Spleen (tissue), 11 donors: Measurements from ENCODE around the gene ADGRL3. TPM values are rescaled to one million over a fixed set of nuclear protein-coding genes. Genes with fewer than 3 reads are reported as not detected.

Experiments used
- DNase-seq: peaks from one replicate; pipeline ENCODE4 v3.0.0-alpha.2; 2020
- H3K27ac ChIP-seq, 8 donors: fragments of 200-600 bp; sonication (generic) in 7 of 8; 1 replicate in 4 of 8; 2 replicates in 4 of 8; pipeline versions ENCODE4 v1.5.0 to v1.8.0; 2016 to 2021; ENCODE audit warnings: inconsistent platforms in 4 of 8, mild to moderate bottlenecking in 4 of 8, moderate library complexity in 1 of 8
- H3K27me3 ChIP-seq, 7 donors: fragments of 200-600 bp; sonication (generic) in 6 of 7; replicated peaks in 1 of 7; 1 replicate in 4 of 7; 2 replicates in 3 of 7; pipeline versions ENCODE4 v1.5.0 to v1.8.0; 2016 to 2021; ENCODE audit warnings: inconsistent platforms in 3 of 7, mild to moderate bottlenecking in 1 of 7
- H3K36me3 ChIP-seq, 6 donors: fragments of 200-600 bp; sonication (generic) in 5 of 6; 1 replicate in 4 of 6; 2 replicates in 2 of 6; pipeline versions ENCODE4 v1.5.0 to v1.8.0; 2016 to 2021; ENCODE audit warnings: inconsistent platforms in 2 of 6
- H3K4me1 ChIP-seq, 6 donors: fragments of 200-600 bp; sonication (generic) in 5 of 6; 1 replicate in 3 of 6; 2 replicates in 3 of 6; pipeline versions ENCODE4 v1.5.0 to v1.8.0; 2016 to 2021; ENCODE audit warnings: inconsistent platforms in 3 of 6
- H3K4me3 ChIP-seq, 8 donors: fragments of 200-600 bp; sonication (generic) in 7 of 8; 1 replicate in 4 of 8; 2 replicates in 4 of 8; pipeline versions ENCODE4 v1.5.0 to v1.8.0; 2016 to 2021; ENCODE audit warnings: inconsistent platforms in 4 of 8, mild to moderate bottlenecking in 4 of 8, moderate library complexity in 2 of 8
- H3K9me3 ChIP-seq, 8 donors: fragments of 200-600 bp; sonication (generic) in 7 of 8; 1 replicate in 4 of 8; 2 replicates in 4 of 8; pipeline versions ENCODE4 v1.5.0 to v1.8.0; 2016 to 2021; ENCODE audit warnings: inconsistent platforms in 4 of 8
- POLR2A ChIP-seq, 3 donors: fragments of 450-650 bp; IDR thresholded peaks; one replicate each; pipeline ENCODE4 v1.5.1; 2017; ENCODE audit warnings: antibody characterized with exemption in 3 of 3, mild to moderate bottlenecking in 1 of 3
- POLR2AphosphoS5 ChIP-seq, 3 donors: sonication (generic); formaldehyde crosslinking; IDR thresholded peaks; one replicate each; pipeline ENCODE4 v1.5.1; 2017; ENCODE audit warnings: antibody characterized with exemption in 3 of 3
- WGBS, 5 donors: extraction: QIAGEN DNeasy Blood & Tissue Kit in 3 of 5; methylation state at CpG; one replicate each; pipeline versions ENCODE4 v1.1.5 to v1.1.7; 2013 to 2018; 5-methylcytosine and 5-hydroxymethylcytosine counted together
- intact Hi-C: fragments of 100-400 bp; cut with DNase I; formaldehyde crosslinking; loops from one replicate; pipeline ENCODE4 v1.15.0; 2023; ENCODE audit warnings: low total_unique reads
- polyA plus RNA-seq, 3 donors: library from polyadenylated mRNA; stranded (reverse); fragments of 200-250 nt; gene quantifications; one replicate each; pipeline ENCODE4 v1.2.1, GENCODE V29; 2013
- total RNA-seq, 7 donors: library from RNA; depleted of rRNA in 3 of 7; stranded (reverse); fragments of >200 nt in 3 of 7; fragmentation: NEBNext Ultra II Directional in 4 of 7; extraction: Animal tissue kit (Norgen Biotek cat#: 25700) in 4 of 7; gene quantifications; one replicate each; pipeline versions ENCODE4 v1.1.0 to v1.2.1, GENCODE V29; 2016 to 2021
- TF ChIP-seq, protein P1 (sequence below), 11 experiments: fragments of 200-600 bp in 7 of 11; fragments of 450-650 bp in 4 of 11; sonication (generic) in 4 of 11; IDR thresholded peaks in 8 of 11; conservative IDR thresholded peaks in 3 of 11; 1 replicate in 7 of 11; 2 replicates in 4 of 11; pipeline versions ENCODE4 v1.4.0 to v1.8.0; 2016 to 2021; ENCODE audit warnings: antibody characterized with exemption in 11 of 11, inconsistent platforms in 4 of 11, mild to moderate bottlenecking in 1 of 11
- donor health status: healthy with polysubstance abuse.
- donor health status: DM: no; HTN: no; CAD: no; lungs with moderate emphysema.
- donor health status: DM: no; HTN: no; CAD: no.
- donor health status: Bipolar disorder and iron deficiency.
- donor health status: healthy.
- donor health status: DM: no; HTN: no; CAD: no.
- donor health status: DM: yes; HTN: yes; CAD: no.

ADGRL3 gene
- total and polyA plus RNA-seq, 10 donors, result 0.09 to 0.92 (median 0.46) TPM; not detected in 1

DNA sequence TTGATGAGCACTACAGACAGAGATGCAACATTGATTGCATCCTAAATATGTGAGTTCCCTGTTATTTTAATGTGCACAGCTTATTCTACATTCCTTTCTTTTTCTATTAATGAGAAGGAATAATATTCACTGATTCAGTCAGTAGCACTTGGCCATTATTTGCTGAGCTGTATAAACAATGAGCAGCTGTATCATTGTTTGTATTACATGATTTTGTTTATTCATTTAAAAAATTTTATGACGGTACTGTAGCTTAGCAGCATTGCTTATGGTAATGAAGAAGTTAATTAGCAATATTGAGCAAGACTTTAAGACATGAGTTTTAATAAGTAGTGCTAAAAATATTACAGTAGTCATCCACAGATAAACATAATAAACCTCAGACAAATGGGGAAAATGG lies 582.0 kb downstream of the ADGRL3 start:
- DNase-seq, result no peak
- Histone ChIP-seq H3K4me3 (no peak overlapping the region), H3K4me1 (no peaks in the 10 kb centered on the region), H3K9me3 (peaks cover 0 to 2% (median 0%) of the 10 kb centered on the region in 8 donors), H3K27me3 (no peaks in the 10 kb centered on the region), H3K27ac (no peak overlapping the region), H3K36me3 (no peaks in the 10 kb centered on the region)
- intact Hi-C loops, result no loop called here
- TF ChIP-seq POLR2A (IDR thresholded peaks at IDR 0.05) (no peak), POLR2AphosphoS5 (IDR thresholded peaks at IDR 0.05) (no peak)
- TF ChIP-seq, protein P1, sequence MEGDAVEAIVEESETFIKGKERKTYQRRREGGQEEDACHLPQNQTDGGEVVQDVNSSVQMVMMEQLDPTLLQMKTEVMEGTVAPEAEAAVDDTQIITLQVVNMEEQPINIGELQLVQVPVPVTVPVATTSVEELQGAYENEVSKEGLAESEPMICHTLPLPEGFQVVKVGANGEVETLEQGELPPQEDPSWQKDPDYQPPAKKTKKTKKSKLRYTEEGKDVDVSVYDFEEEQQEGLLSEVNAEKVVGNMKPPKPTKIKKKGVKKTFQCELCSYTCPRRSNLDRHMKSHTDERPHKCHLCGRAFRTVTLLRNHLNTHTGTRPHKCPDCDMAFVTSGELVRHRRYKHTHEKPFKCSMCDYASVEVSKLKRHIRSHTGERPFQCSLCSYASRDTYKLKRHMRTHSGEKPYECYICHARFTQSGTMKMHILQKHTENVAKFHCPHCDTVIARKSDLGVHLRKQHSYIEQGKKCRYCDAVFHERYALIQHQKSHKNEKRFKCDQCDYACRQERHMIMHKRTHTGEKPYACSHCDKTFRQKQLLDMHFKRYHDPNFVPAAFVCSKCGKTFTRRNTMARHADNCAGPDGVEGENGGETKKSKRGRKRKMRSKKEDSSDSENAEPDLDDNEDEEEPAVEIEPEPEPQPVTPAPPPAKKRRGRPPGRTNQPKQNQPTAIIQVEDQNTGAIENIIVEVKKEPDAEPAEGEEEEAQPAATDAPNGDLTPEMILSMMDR (IDR thresholded peaks at IDR 0.05 in 8 of 11, conservative IDR thresholded peaks at IDR 0.05 in 3 of 11), result no peak
- WGBS, 5 donors, result 87 to 95% (median 90%) methylated on average over 1 of the region's 1 CpG

- H3K27me3 ChIP-seq, result no peaks in the 10 kb centered on the region
- intact Hi-C loops, result no loop called here
- H3K4me3 ChIP-seq, result no peak overlapping the region
- no peaks in the 10 kb centered on the region for H3K36me3 ChIP-seq
- no peak for DNase-seq
- no peak overlapping the region for H3K27ac ChIP-seq
- H3K9me3 ChIP-seq, result no peaks in the 10 kb centered on the region
- H3K4me1 ChIP-seq, result no peaks in the 10 kb centered on the region
- TF ChIP-seq POLR2A (IDR thresholded peaks at IDR 0.05) (no peak), POLR2AphosphoS5 (IDR thresholded peaks at IDR 0.05) (no peak)
- TF ChIP-seq, protein P1 (IDR thresholded peaks at IDR 0.05 in 8 of 11, conservative IDR thresholded peaks at IDR 0.05 in 3 of 11), result no peak
These were observed 582.9 kb downstream of the ADGRL3 start for GRCh38 chr4:61783050-61783449.

- intact Hi-C loops, result no loop called here
- Histone ChIP-seq H3K9me3 (peaks cover 0 to 7% (median 2%) of the 10 kb centered on the region in 8 donors), H3K4me3 (no peak overlapping the region), H3K4me1 (no peaks in the 10 kb centered on the region), H3K36me3 (no peaks in the 10 kb centered on the region), H3K27ac (no peak overlapping the region), H3K27me3 (no peaks in the 10 kb centered on the region)
- TF ChIP-seq, protein P1 (IDR thresholded peaks at IDR 0.05 in 8 of 11, conservative IDR thresholded peaks at IDR 0.05 in 3 of 11), result no peak
- TF ChIP-seq POLR2AphosphoS5 (IDR thresholded peaks at IDR 0.05) (no peak), POLR2A (IDR thresholded peaks at IDR 0.05) (no peak)
- 45 to 68% (median 66%) methylated on average over 1 of the region's 1 CpG for WGBS, 5 donors
- no peak for DNase-seq
These were observed 585.6 kb downstream of the ADGRL3 start for GRCh38 chr4:61785761-61786160.

DNA sequence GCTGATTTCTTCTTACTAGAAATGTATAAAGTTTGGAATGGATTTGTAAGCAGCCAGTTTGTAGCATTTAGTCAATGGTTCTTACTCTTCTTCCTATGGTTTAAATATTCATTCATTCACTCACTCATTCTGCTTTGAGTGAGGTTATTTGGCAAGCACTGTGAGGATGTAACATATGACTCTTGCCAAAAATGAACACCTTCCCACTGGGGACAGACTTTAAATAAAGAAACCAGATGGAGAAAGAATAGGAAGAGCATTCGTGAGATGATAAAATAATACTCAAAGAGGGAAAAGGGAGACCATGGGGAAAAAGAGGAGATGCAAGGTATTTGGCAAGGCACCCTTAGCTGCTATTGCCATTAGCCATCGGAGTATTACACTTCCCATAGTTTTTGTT lies 586.1 kb downstream of the ADGRL3 start:
- WGBS, 5 donors, result 71 to 92% (median 84%) methylated on average over 2 of the region's 2 CpGs
- peaks cover 0 to 11% (median 6%) of the 10 kb centered on the region in 8 donors for H3K9me3 ChIP-seq
- no peak for DNase-seq
- intact Hi-C loops, result no loop called here
- TF ChIP-seq POLR2AphosphoS5 (IDR thresholded peaks at IDR 0.05) (no peak), POLR2A (IDR thresholded peaks at IDR 0.05) (no peak)
- TF ChIP-seq, protein P1 (IDR thresholded peaks at IDR 0.05 in 8 of 11, conservative IDR thresholded peaks at IDR 0.05 in 3 of 11), result no peak
- H3K36me3 ChIP-seq, result no peaks in the 10 kb centered on the region
- no peaks in the 10 kb centered on the region for H3K4me1 ChIP-seq
- H3K4me3 ChIP-seq, result no peak overlapping the region
- H3K27ac ChIP-seq, result no peak overlapping the region
- H3K27me3 ChIP-seq, result no peaks in the 10 kb centered on the region
